GM23248 (cell line): ENCODE measurements around the gene RNF115. TPM values are rescaled to one million over a fixed set of nuclear protein-coding genes. Genes with fewer than 3 reads are reported as not detected.

Experiments
- DNase-seq: peaks from one replicate; pipeline ENCODE4 v3.0.0-alpha.2; 2015
- H2AFZ ChIP-seq: fragments of 200-600 bp; sonication (generic); 2 replicates; pipeline ENCODE4 v1.6.1; 2016; ENCODE audit warnings: antibody characterized with exemption
- H3F3A ChIP-seq: fragments of 200-600 bp; sonication (generic); 2 replicates; pipeline ENCODE4 v1.6.1; 2016; ENCODE audit warnings: mild to moderate bottlenecking, antibody characterized with exemption, mixed run types; ENCODE audit not compliant: insufficient read depth
- H3K27ac ChIP-seq: fragments of 200-600 bp; sonication (generic); 2 replicates; pipeline ENCODE4 v1.5.1; 2016; ENCODE audit warnings: mild to moderate bottlenecking
- H3K27me3 ChIP-seq: fragments of 200-600 bp; sonication (generic); replicated peaks from 2 replicates; pipeline ENCODE4 v1.6.1; 2016; ENCODE audit warnings: mild to moderate bottlenecking; ENCODE audit not compliant: insufficient read depth
- H3K36me3 ChIP-seq: fragments of 200-600 bp; sonication (generic); 2 replicates; pipeline ENCODE4 v1.6.1; 2016; ENCODE audit warnings: low read depth, mild to moderate bottlenecking
- H3K4me1 ChIP-seq: fragments of 200-600 bp; sonication (generic); 2 replicates; pipeline ENCODE4 v1.6.1; 2016; ENCODE audit warnings: mild to moderate bottlenecking; ENCODE audit not compliant: insufficient read depth
- H3K4me2 ChIP-seq: fragments of 200-600 bp; sonication (generic); one replicate; pipeline ENCODE4 v1.6.1; 2016; ENCODE audit warnings: mild to moderate bottlenecking; ENCODE audit not compliant: unreplicated experiment
- H3K4me3 ChIP-seq: fragments of 200-600 bp; sonication (generic); 2 replicates; pipeline ENCODE4 v1.5.1; 2016; ENCODE audit warnings: mild to moderate bottlenecking
- H3K79me2 ChIP-seq: fragments of 200-600 bp; sonication (generic); 2 replicates; pipeline ENCODE4 v1.6.1; 2016; ENCODE audit warnings: mild to moderate bottlenecking; ENCODE audit not compliant: insufficient read depth
- H3K9ac ChIP-seq: fragments of 200-600 bp; sonication (generic); 2 replicates; pipeline ENCODE4 v1.6.1; 2016; ENCODE audit warnings: mild to moderate bottlenecking
- H3K9me2 ChIP-seq: fragments of 200-600 bp; sonication (generic); 2 replicates; pipeline ENCODE4 v1.6.1; 2016; ENCODE audit warnings: mixed run types, mild to moderate bottlenecking, moderate library complexity; ENCODE audit not compliant: insufficient read depth
- H3K9me3 ChIP-seq: fragments of 200-600 bp; sonication (generic); one replicate; pipeline ENCODE4 v1.6.1; 2017; ENCODE audit warnings: low read depth
- H4K20me1 ChIP-seq: fragments of 200-600 bp; sonication (generic); 2 replicates; pipeline ENCODE4 v1.6.0; 2016; ENCODE audit not compliant: insufficient read depth
- EZH2 ChIP-seq: fragments of 200-600 bp; sonication (generic); IDR thresholded peaks from 2 replicates; pipeline ENCODE4 v1.6.1; 2018; ENCODE audit warnings: antibody characterized with exemption, mild to moderate bottlenecking; ENCODE audit not compliant: insufficient read depth, poor library complexity, severe bottlenecking
- EZH2phosphoT487 ChIP-seq: fragments of 200-600 bp; sonication (generic); IDR thresholded peaks from 2 replicates; pipeline ENCODE4 v1.6.1; 2018; ENCODE audit warnings: antibody characterized with exemption, moderate library complexity, mild to moderate bottlenecking, low read depth; ENCODE audit not compliant: insufficient read depth
- WGBS, 2 experiments: methylation state at CpG; one replicate each; pipeline ENCODE4 v1.1.6; 2015 to 2017; ENCODE audit warnings: low lambda C conversion rate in 2 of 2, low coverage in 1 of 2; ENCODE audit errors: missing lambda C conversion rate in 2 of 2; 5-methylcytosine and 5-hydroxymethylcytosine counted together
- in situ Hi-C: fragments of 300-500 bp; cut with MboI; formaldehyde crosslinking; loops from 2 replicates; pipeline ENCODE4 v1.15.0; 2020
- polyA plus RNA-seq: library from polyadenylated mRNA; unstranded; fragments of >200 nt; fragmentation: Nextera tagmentation; extraction: Ambion mirVana; gene quantifications from 2 replicates; pipeline ENCODE4 v1.2.1, GENCODE V29; 2016
- total RNA-seq: library from RNA; depleted of rRNA; stranded (reverse); fragments of >200 nt; shearing (Covaris generic); gene quantifications from 2 replicates; pipeline ENCODE4 v1.2.3, GENCODE V29; 2014

Gene RNF115
- total and polyA plus RNA-seq, 2 experiments from 2014 or later = 14.2 to 14.5 TPM

DNA sequence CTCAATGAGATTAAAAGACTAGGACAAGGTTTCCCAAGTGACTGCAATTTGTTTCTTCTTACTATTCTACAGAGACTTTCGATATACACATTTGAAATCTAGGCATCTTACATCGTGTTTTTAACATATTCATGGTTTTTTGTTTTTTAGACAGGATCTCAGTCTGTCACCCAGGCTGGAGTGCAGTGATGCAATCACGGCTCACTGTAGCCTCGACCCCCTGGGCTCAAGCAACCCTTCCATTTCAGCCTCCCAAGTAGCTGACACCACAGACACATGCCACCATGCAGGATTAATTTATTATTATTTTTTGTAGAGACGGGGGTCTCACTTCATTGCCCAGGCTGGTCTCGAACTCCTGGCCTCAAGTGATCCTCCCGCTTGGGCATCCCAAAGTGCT lies 118.3 kb downstream of the RNF115 start:
- H3K27me3 ChIP-seq = no peaks in the 10 kb centered on the region; the same call in 1 of the 2 replicates
- TF ChIP-seq EZH2phosphoT487 = no peak
- TF ChIP-seq EZH2 = no peak
- no peaks in the 10 kb centered on the region for H3K9me3 ChIP-seq
- H4K20me1 ChIP-seq = no peaks in the 10 kb centered on the region
- H3F3A ChIP-seq = peaks cover 20% of the 10 kb centered on the region
- peak overlapping the region; percentile 59 for H3K4me2 ChIP-seq
- H2AFZ ChIP-seq = no peak overlapping the region
- 0 out of 2 replicates have a peak overlapping the region, but pooled peaks have one; percentile 27 for H3K27ac ChIP-seq
- H3K79me2 ChIP-seq = no peaks in the 10 kb centered on the region
- H3K9ac ChIP-seq = no peak overlapping the region
- peaks cover 29% of the 10 kb centered on the region for H3K4me1 ChIP-seq
- DNase-seq = no peak
- no peak overlapping the region for H3K4me3 ChIP-seq
- WGBS, 2 experiments = 85 to 88% methylated on average over 7 of the region's 7 CpGs
- in situ Hi-C loops = no loop called here
- H3K36me3 ChIP-seq = no peaks in the 10 kb centered on the region
- no peaks in the 10 kb centered on the region for H3K9me2 ChIP-seq

DNA sequence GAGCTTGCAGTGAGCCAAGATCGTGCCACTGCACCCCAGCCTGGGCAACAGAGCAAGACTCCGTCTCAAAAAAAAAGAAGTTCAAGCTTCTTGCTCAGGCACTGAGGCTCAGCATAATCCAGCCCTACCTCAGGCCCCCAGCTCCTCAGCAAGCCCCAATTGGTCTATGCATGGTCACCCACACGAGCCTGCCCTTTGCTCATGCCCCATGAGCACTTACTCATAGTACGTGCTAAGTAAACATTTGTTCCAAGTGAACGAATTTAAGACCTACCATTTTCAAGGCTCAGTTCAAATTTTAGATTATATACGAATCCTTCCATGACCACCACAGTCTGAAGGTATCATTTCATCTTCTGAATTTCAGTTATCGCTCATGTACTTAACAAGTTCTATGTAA lies 121.1 kb downstream of the RNF115 start:
- Histone ChIP-seq H3K4me1 (peaks cover 26% of the 10 kb centered on the region), H3K9me3 (no peaks in the 10 kb centered on the region), H2AFZ (no peak overlapping the region), H3K79me2 (no peaks in the 10 kb centered on the region), H3F3A (peaks cover 20% of the 10 kb centered on the region), H3K4me2 (no peak overlapping the region), H4K20me1 (no peaks in the 10 kb centered on the region), H3K9ac (no peak overlapping the region), H3K27me3 (no peaks in the 10 kb centered on the region; the same call in 1 of the 2 replicates), H3K36me3 (no peaks in the 10 kb centered on the region), H3K27ac (no peak overlapping the region), H3K4me3 (no peak overlapping the region), H3K9me2 (no peaks in the 10 kb centered on the region)
- WGBS, 2 experiments = 84 to 91% methylated on average over 7 of the region's 7 CpGs
- in situ Hi-C loops = no loop called here
- TF ChIP-seq EZH2 (no peak), EZH2phosphoT487 (no peak)
- no peak for DNase-seq

DNA sequence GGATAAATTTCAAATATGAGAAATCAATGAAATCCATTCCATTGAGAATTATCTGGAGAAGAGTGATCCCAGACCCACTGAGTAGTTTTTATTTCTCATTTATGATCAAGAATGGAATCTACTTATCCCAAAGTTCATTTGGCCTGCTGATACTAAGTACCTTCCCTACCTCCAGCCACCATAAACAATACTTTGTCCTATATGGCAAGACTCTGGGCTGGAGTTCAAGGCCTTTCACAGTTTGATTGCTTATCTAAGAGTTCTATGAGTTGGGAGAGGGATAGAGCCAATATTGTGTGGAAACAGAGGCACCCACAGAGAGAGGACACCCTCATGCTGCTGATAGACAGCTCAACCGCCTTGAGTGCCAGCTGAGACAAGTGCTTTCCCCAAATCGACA lies 121.8 kb downstream of the RNF115 start:
- no peaks in the 10 kb centered on the region for H3K36me3 ChIP-seq
- H3F3A ChIP-seq = peaks cover 20% of the 10 kb centered on the region
- 50 to 55% methylated on average over 2 of the region's 2 CpGs for WGBS, 2 experiments
- TF ChIP-seq EZH2phosphoT487 = no peak
- no peak for TF ChIP-seq EZH2
- no peaks in the 10 kb centered on the region for H3K9me3 ChIP-seq
- no peak overlapping the region for H2AFZ ChIP-seq
- no peaks in the 10 kb centered on the region for H4K20me1 ChIP-seq
- no peaks in the 10 kb centered on the region for H3K9me2 ChIP-seq
- no peak overlapping the region for H3K27ac ChIP-seq
- no peak overlapping the region for H3K4me2 ChIP-seq
- DNase-seq = no peak
- peaks cover 18% of the 10 kb centered on the region for H3K4me1 ChIP-seq
- H3K27me3 ChIP-seq = no peaks in the 10 kb centered on the region; the same call in 1 of the 2 replicates
- H3K4me3 ChIP-seq = no peak overlapping the region
- no peaks in the 10 kb centered on the region for H3K79me2 ChIP-seq
- in situ Hi-C loops = no loop called here
- H3K9ac ChIP-seq = no peak overlapping the region

DNA sequence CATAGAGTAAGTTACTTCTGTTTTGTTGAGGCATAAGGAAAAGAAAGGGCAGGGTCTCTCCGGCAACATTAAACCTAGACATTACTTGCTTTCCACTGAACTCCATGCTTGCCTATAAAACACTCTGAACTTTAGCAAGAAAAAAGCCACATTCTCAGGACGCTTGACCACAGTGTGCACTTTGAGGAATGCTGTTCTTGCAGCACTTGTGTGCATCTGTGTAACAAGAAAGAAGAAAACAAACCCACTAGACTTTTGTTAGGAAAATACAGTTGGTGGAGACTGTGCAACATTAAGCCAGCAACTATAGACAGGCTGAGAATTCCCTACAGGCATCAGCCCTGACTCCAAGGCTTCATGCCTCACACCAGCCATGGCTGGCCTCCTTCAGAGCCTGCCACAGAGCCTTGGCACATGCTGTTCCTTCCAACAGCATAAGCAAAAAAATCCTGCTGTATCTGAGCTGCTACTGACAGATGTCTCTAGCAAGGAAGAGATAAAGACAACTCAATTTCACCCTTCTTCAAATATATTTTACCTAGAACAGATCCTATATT lies 122.5 kb downstream of the RNF115 start:
- in situ Hi-C loops = no loop called here
- Histone ChIP-seq H3K9me3 (no peaks in the 10 kb centered on the region), H3K27ac (no peak overlapping the region), H3K36me3 (no peaks in the 10 kb centered on the region), H3K27me3 (no peaks in the 10 kb centered on the region; the same call in 1 of the 2 replicates), H3K4me2 (no peak overlapping the region), H3F3A (peaks cover 18% of the 10 kb centered on the region), H3K9me2 (no peaks in the 10 kb centered on the region), H3K9ac (no peak overlapping the region), H2AFZ (no peak overlapping the region), H3K79me2 (no peaks in the 10 kb centered on the region), H4K20me1 (no peaks in the 10 kb centered on the region), H3K4me3 (no peak overlapping the region), H3K4me1 (peaks cover 12% of the 10 kb centered on the region)
- WGBS, 2 experiments = 80 to 84% methylated on average over 2 of the region's 2 CpGs
- TF ChIP-seq EZH2 (no peak), EZH2phosphoT487 (no peak)
- no peak for DNase-seq

DNA sequence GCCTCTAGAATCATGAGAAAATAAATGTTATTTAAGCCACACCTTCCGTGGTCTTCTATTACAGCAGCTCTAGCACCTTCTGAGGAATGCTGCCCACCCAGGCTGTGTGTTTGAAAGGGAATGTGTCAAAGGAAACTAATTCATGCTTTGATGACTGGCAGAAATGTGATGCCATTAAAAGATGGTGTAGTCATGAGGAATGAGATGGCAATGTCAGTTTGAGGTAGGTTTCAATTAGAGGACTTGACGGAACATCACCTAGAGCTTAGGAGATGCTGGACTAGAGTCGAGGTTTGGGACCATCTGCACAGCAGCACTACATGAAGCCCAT lies 127.3 kb downstream of the RNF115 start:
- Histone ChIP-seq H2AFZ (no peak overlapping the region), H3F3A (no peaks in the 10 kb centered on the region), H3K9me2 (no peaks in the 10 kb centered on the region), H3K36me3 (no peaks in the 10 kb centered on the region), H3K79me2 (no peaks in the 10 kb centered on the region), H3K27me3 (no peaks in the 10 kb centered on the region), H3K4me3 (no peak overlapping the region), H3K9me3 (no peaks in the 10 kb centered on the region), H3K9ac (no peak overlapping the region), H4K20me1 (no peaks in the 10 kb centered on the region), H3K4me2 (no peak overlapping the region), H3K4me1 (peaks cover 4% of the 10 kb centered on the region), H3K27ac (no peak overlapping the region)
- TF ChIP-seq EZH2phosphoT487 (no peak), EZH2 (no peak)
- WGBS, 2 experiments = 92 to 93% methylated on average over 3 of the region's 3 CpGs
- in situ Hi-C loops = no loop called here
- no peak for DNase-seq
